Muscle layer of colon (tissue), 2 donors: ENCODE measurements around the gene BDH2.

Experiments used
- H3K27ac ChIP-seq: one replicate; pipeline ENCODE4 v1.7.0; 2013; ENCODE audit warnings: low read depth, mild to moderate bottlenecking, low read length, moderate library complexity
- H3K27me3 ChIP-seq, 2 donors: one replicate each; pipeline ENCODE4 v1.7.0; 2013; ENCODE audit warnings: low read length in 2 of 2, mild to moderate bottlenecking in 2 of 2; ENCODE audit not compliant: insufficient read depth in 2 of 2, control insufficient read depth in 1 of 2
- H3K36me3 ChIP-seq: one replicate; pipeline ENCODE4 v1.7.0; 2013; ENCODE audit warnings: mild to moderate bottlenecking, low read length; ENCODE audit not compliant: insufficient read depth
- H3K4me1 ChIP-seq: one replicate; pipeline ENCODE4 v1.7.0; 2013; ENCODE audit warnings: mild to moderate bottlenecking, low read length; ENCODE audit not compliant: insufficient read depth
- H3K4me3 ChIP-seq, 2 donors: one replicate each; pipeline ENCODE4 v1.7.0; 2013; ENCODE audit warnings: low read length in 2 of 2, low read depth in 1 of 2, mild to moderate bottlenecking in 1 of 2, moderate library complexity in 1 of 2
- H3K9ac ChIP-seq: one replicate; pipeline ENCODE4 v1.7.0; 2013; ENCODE audit warnings: low read length
- H3K9me3 ChIP-seq: one replicate; pipeline ENCODE4 v1.7.0; 2013; ENCODE audit warnings: mild to moderate bottlenecking, low read length
- donor health status: abdominal sarcoma.
- donor health status: Adenocarcinoma of cecum.

BDH2 gene

GRCh38 chr4:103079621-103080020, 20.0 kb downstream of the BDH2 start:
- peaks cover 12% of the 10 kb centered on the region for H3K36me3 ChIP-seq
- no peak overlapping the region for H3K4me3 ChIP-seq
- H3K4me1 ChIP-seq, result peaks cover 7% of the 10 kb centered on the region
- H3K9ac ChIP-seq, result no peak overlapping the region
- no peaks in the 10 kb centered on the region for H3K9me3 ChIP-seq
- no peaks in the 10 kb centered on the region for H3K27me3 ChIP-seq
- no peak overlapping the region for H3K27ac ChIP-seq

- Histone ChIP-seq H3K9ac (peak within 1 kb of the TSS; percentile 77), H3K36me3 (peaks cover 8% of the 10 kb centered on the region), H3K9me3 (no peaks in the 10 kb centered on the region), H3K27ac (peak within 1 kb of the TSS; percentile 97), H3K4me3 (peak within 1 kb of the TSS; percentile 78 to 79), H3K4me1 (peaks cover 7% of the 10 kb centered on the region), H3K27me3 (no peaks in the 10 kb centered on the region)
These were observed 22.8 kb downstream of the BDH2 start, which contains the start of gene SLC9B2 for GRCh38 chr4:103076747-103077347. TSS of gene SLC9B2 (minus strand) at chr4:103076761. CDS start at chr4:103067550, 9,211 bp downstream.

GRCh38 chr4:103075894-103076746, 23.5 kb downstream of the BDH2 start:
- Histone ChIP-seq H3K27ac (peak overlapping the region; percentile 97), H3K9ac (peak overlapping the region; percentile 77), H3K27me3 (no peaks in the 10 kb centered on the region), H3K36me3 (peaks cover 5% of the 10 kb centered on the region), H3K9me3 (no peaks in the 10 kb centered on the region), H3K4me3 (peak overlapping the region; percentile 78 to 79), H3K4me1 (peaks cover 7% of the 10 kb centered on the region)

- H3K9ac ChIP-seq, result peak overlapping the region; percentile 77
- H3K4me1 ChIP-seq, result peaks cover 7% of the 10 kb centered on the region
- H3K27ac ChIP-seq, result peak overlapping the region; percentile 97
- H3K9me3 ChIP-seq, result no peaks in the 10 kb centered on the region
- H3K4me3 ChIP-seq, result peak overlapping the region; percentile 78 to 79
- no peaks in the 10 kb centered on the region for H3K36me3 ChIP-seq
- H3K27me3 ChIP-seq, result no peaks in the 10 kb centered on the region
These were observed 24.2 kb downstream of the BDH2 start for GRCh38 chr4:103075435-103075893.

GRCh38 chr4:103074744-103075434, 24.7 kb downstream of the BDH2 start:
- H3K27ac ChIP-seq, result no peak overlapping the region
- no peaks in the 10 kb centered on the region for H3K36me3 ChIP-seq
- H3K4me1 ChIP-seq, result peaks cover 7% of the 10 kb centered on the region
- no peak overlapping the region for H3K9ac ChIP-seq
- no peaks in the 10 kb centered on the region for H3K9me3 ChIP-seq
- H3K27me3 ChIP-seq, result no peaks in the 10 kb centered on the region
- peak overlapping the region in 1 of 2 donors; percentile 79 for H3K4me3 ChIP-seq

GRCh38 chr4:103073792-103074438, 25.7 kb downstream of the BDH2 start:
- no peaks in the 10 kb centered on the region for H3K9me3 ChIP-seq
- no peaks in the 10 kb centered on the region for H3K27me3 ChIP-seq
- no peaks in the 10 kb centered on the region for H3K36me3 ChIP-seq
- no peak overlapping the region for H3K27ac ChIP-seq
- no peak overlapping the region for H3K9ac ChIP-seq
- H3K4me1 ChIP-seq, result peaks cover 7% of the 10 kb centered on the region
- H3K4me3 ChIP-seq, result no peak overlapping the region

GRCh38 chr4:103067841-103068547, 31.6 kb downstream of the BDH2 start:
- Histone ChIP-seq H3K9ac (no peak overlapping the region), H3K36me3 (no peaks in the 10 kb centered on the region), H3K4me1 (no peaks in the 10 kb centered on the region), H3K4me3 (no peak overlapping the region), H3K9me3 (no peaks in the 10 kb centered on the region), H3K27me3 (no peaks in the 10 kb centered on the region), H3K27ac (no peak overlapping the region)

GRCh38 chr4:103060453-103061148, 39.0 kb downstream of the BDH2 start:
- Histone ChIP-seq H3K36me3 (no peaks in the 10 kb centered on the region), H3K4me3 (no peak overlapping the region), H3K4me1 (no peaks in the 10 kb centered on the region), H3K27ac (no peak overlapping the region), H3K9ac (no peak overlapping the region), H3K9me3 (no peaks in the 10 kb centered on the region), H3K27me3 (no peaks in the 10 kb centered on the region)

- Histone ChIP-seq H3K27ac (no peak overlapping the region), H3K4me3 (no peak overlapping the region), H3K27me3 (no peaks in the 10 kb centered on the region), H3K4me1 (no peaks in the 10 kb centered on the region), H3K36me3 (peaks cover 7% of the 10 kb centered on the region), H3K9ac (no peak overlapping the region), H3K9me3 (no peaks in the 10 kb centered on the region)
These were observed 45.6 kb downstream of the BDH2 start for GRCh38 chr4:103054030-103054429.

- Histone ChIP-seq H3K27ac (no peak overlapping the region), H3K9me3 (no peaks in the 10 kb centered on the region), H3K36me3 (peaks cover 7% of the 10 kb centered on the region), H3K9ac (no peak overlapping the region), H3K27me3 (no peaks in the 10 kb centered on the region), H3K4me3 (no peak overlapping the region), H3K4me1 (no peaks in the 10 kb centered on the region)
These were observed 46.9 kb downstream of the BDH2 start for GRCh38 chr4:103052779-103053178.
